Endothelial cell (in vitro differentiated cells): ENCODE data around the gene UBE2U. TPM values are rescaled to one million over a fixed set of nuclear protein-coding genes. Genes with fewer than 3 reads are reported as not detected.

ENCODE experiments used
- DNase-seq: peaks from one replicate; pipeline ENCODE4 v3.0.0; 2021; ENCODE audit warnings: low spot score
- H3K27ac Mint-ChIP-seq: one replicate; pipeline ENCODE4 v1.8.0; 2021; ENCODE audit warnings: mixed read lengths, inconsistent platforms; ENCODE audit not compliant: unreplicated experiment
- H3K27me3 Mint-ChIP-seq: one replicate; pipeline ENCODE4 v1.8.0; 2021; ENCODE audit warnings: mild to moderate bottlenecking, moderate library complexity, mixed read lengths, inconsistent platforms; ENCODE audit not compliant: unreplicated experiment
- H3K36me3 Mint-ChIP-seq: one replicate; pipeline ENCODE4 v1.8.0; 2021; ENCODE audit warnings: mild to moderate bottlenecking, low read depth, mixed read lengths, inconsistent platforms; ENCODE audit not compliant: unreplicated experiment
- H3K4me1 Mint-ChIP-seq: one replicate; pipeline ENCODE4 v1.8.0; 2021; ENCODE audit warnings: mild to moderate bottlenecking, mixed read lengths, inconsistent platforms; ENCODE audit not compliant: unreplicated experiment
- H3K4me3 Mint-ChIP-seq: one replicate; pipeline ENCODE4 v1.8.0; 2021; ENCODE audit warnings: mild to moderate bottlenecking, mixed read lengths, inconsistent platforms; ENCODE audit not compliant: unreplicated experiment
- H3K9me3 Mint-ChIP-seq: one replicate; pipeline ENCODE4 v1.8.0; 2021; ENCODE audit warnings: mixed read lengths, inconsistent platforms; ENCODE audit not compliant: unreplicated experiment
- CTCF ChIP-seq: fragments of 200-600 bp; sonication (generic); IDR thresholded peaks from one replicate; pipeline ENCODE4 v1.5.0; 2021; ENCODE audit warnings: antibody characterized with exemption; ENCODE audit not compliant: unreplicated experiment
- total RNA-seq: library from RNA; stranded (reverse); fragmentation: NEBNext Ultra II Directional; extraction: Animal tissue kit (Norgen Biotek cat#: 25700); gene quantifications from one replicate; pipeline ENCODE4 v1.2.1, GENCODE V29; 2021; ENCODE audit not compliant: unreplicated experiment

Gene UBE2U
- total RNA-seq, 1 donor from 2014 or later = not detected

DNA sequence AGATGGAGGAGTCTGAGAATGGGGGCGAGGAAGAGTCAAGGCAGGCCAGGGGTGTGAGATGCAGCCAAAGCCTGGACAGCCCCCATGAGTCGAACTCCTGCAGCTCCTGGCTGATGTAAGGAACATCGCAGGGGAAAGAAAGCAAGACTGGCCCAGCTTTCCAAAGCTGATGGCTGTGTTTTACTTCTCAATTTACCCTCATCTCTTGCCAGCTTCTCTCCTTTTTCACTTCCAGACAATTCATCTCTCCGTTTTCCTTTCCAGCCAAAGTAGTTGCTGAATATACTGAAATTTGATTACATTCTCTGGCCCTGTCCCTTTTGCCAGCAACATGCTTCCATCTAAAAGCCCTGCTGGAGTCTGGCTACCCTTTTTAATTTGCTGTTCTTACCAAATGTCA, 40.0 kb upstream of the UBE2U start:
- no peak for DNase-seq
- H3K27ac Mint-ChIP-seq = no peak overlapping the region
- no peaks in the 10 kb centered on the region for H3K36me3 Mint-ChIP-seq
- H3K4me1 Mint-ChIP-seq = peaks cover 19% of the 10 kb centered on the region
- no peak overlapping the region for H3K4me3 Mint-ChIP-seq
- no peak for TF ChIP-seq CTCF
- no peaks in the 10 kb centered on the region for H3K27me3 Mint-ChIP-seq
- H3K9me3 Mint-ChIP-seq = no peaks in the 10 kb centered on the region

DNA sequence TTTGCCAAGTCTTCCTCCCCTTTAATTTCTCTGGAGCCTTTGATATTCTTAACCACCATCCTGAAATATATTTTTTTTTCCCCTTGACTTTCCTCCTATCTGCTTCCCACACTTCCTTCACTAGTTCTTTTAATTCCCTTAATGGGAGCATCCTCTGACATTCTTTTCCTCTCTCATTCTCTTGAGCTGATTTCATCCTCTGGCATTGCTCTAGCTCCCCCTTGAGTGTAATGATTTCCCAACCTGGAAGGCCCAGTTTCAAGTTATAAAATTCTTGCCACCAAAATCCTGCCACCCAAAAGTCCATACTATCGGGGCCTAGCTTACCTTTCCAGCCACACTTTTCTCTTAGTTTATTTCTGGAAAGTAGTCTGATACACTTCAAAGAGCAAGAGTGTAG, 39.5 kb upstream of the UBE2U start:
- DNase-seq = peak; percentile 12
- Mint-ChIP-seq H3K9me3 (no peaks in the 10 kb centered on the region), H3K27ac (no peak overlapping the region)

GRCh38 chr1:64166629-64167028, 36.8 kb upstream of the UBE2U start:
- Mint-ChIP-seq H3K4me1 (peaks cover 18% of the 10 kb centered on the region), H3K9me3 (no peaks in the 10 kb centered on the region), H3K36me3 (peaks cover 9% of the 10 kb centered on the region), H3K27me3 (peaks cover 2% of the 10 kb centered on the region), H3K27ac (no peak overlapping the region), H3K4me3 (no peak overlapping the region)
- no peak for DNase-seq
- TF ChIP-seq CTCF = no peak

More for the DNA sequence above, 39.5 kb upstream of the UBE2U start:
- no peaks in the 10 kb centered on the region for H3K27me3 Mint-ChIP-seq
- peaks cover under 1% of the 10 kb centered on the region for H3K36me3 Mint-ChIP-seq
- TF ChIP-seq CTCF = no peak
- H3K4me1 Mint-ChIP-seq = peaks cover 19% of the 10 kb centered on the region
- no peak overlapping the region for H3K4me3 Mint-ChIP-seq

DNA sequence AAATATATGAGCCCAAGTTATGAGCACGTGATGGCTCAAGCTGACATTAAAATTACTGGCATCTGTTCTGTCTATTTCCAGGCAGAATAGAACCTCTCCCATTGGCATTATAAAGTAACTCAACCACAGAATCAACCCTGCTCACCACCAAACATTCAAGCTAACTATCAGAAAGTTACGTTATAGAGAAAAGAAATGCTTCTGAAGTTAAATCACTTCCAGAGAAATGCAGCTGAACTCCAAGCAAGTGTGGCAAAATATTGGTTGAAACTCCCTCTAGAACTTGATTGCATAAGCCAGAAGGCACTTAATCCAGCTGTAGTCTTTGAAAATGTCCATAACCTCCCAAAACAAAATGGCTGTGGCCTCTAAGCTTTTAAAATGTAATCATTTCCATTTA, 36.2 kb upstream of the UBE2U start:
- H3K27ac Mint-ChIP-seq = no peak overlapping the region
- TF ChIP-seq CTCF = no peak
- no peak for DNase-seq
- H3K4me1 Mint-ChIP-seq = peaks cover 19% of the 10 kb centered on the region
- peaks cover 9% of the 10 kb centered on the region for H3K36me3 Mint-ChIP-seq
- H3K4me3 Mint-ChIP-seq = no peak overlapping the region
- no peaks in the 10 kb centered on the region for H3K9me3 Mint-ChIP-seq
- H3K27me3 Mint-ChIP-seq = peaks cover 2% of the 10 kb centered on the region

DNA sequence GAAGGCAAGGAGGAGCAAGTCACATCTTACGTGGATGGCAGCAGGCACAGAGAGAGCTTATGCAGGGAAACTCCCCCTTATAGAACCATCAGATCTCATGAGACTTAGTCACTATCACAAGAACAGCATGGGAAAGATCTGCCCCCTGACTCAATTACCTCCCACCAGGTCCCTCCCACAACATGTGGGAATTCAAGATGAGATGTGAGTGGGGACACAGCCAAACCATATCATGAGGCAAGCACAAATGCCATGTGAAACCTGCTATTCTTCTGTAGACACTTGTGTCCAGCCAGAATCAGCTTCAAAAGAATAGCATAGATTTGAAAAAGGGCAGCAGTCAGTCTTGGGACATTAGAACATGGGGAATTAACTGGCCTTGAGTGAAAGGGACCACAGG, 32.2 kb upstream of the UBE2U start:
- no peak overlapping the region for H3K27ac Mint-ChIP-seq
- H3K36me3 Mint-ChIP-seq = peaks cover 9% of the 10 kb centered on the region
- no peak for DNase-seq
- H3K4me3 Mint-ChIP-seq = no peak overlapping the region
- H3K27me3 Mint-ChIP-seq = peaks cover 2% of the 10 kb centered on the region
- peaks cover 8% of the 10 kb centered on the region for H3K4me1 Mint-ChIP-seq
- H3K9me3 Mint-ChIP-seq = no peaks in the 10 kb centered on the region
- no peak for TF ChIP-seq CTCF
